ENCODE measurements around the gene ERAP2.

The ERAP2 gene

GRCh38 chr5:96967400-96967799, 91.1 kb downstream of the ERAP2 start:
- DNase-seq: no peak

DNA sequence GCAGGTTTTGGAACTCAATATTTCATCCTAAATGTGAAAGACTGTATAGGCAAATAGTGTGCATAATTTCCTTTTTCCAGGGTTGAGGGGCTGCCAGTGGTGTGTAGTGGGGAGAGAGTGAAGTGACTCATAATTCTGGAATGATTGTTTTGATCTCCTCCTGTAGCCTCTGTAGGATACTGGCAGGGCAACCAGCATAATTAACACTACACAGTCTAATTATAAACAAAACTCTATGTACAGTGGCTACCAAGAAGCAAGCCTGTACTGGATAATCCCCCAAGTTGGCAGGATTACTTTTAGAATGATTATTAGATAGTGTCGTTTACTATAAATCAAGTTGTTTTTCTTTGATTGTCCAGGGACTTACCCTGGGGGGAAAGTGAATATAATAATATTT, 91.8 kb downstream of the ERAP2 start:
- no peak for DNase-seq

- no peak for DNase-seq
Observed at GRCh38 chr5:96968614-96969013, 92.3 kb downstream of the ERAP2 start.

Data from bone marrow (tissue), 2 donors.